HL-60 (cell line): ENCODE results near the gene ECE2.

Experiments used
- POLR2AphosphoS5 ChIP-seq: IDR thresholded peaks from 2 replicates; pipeline ENCODE4 v1.6.1; 2012; ENCODE audit warnings: low read depth
- SPI1 ChIP-seq: IDR thresholded peaks from 2 replicates; pipeline ENCODE4 v1.6.1; 2012; ENCODE audit warnings: low read depth, mild to moderate bottlenecking, borderline replicate concordance
- TF ChIP-seq, protein P1 (sequence below): IDR thresholded peaks from one replicate; pipeline ENCODE4 v1.5.1; 2011; ENCODE audit warnings: low read length, control low read depth, inconsistent platforms; ENCODE audit not compliant: insufficient read depth
- TF ChIP-seq, protein P2 (sequence below): IDR thresholded peaks from 2 replicates; pipeline ENCODE4 v1.6.1; 2012; ENCODE audit warnings: low read depth; ENCODE audit not compliant: insufficient replicate concordance

DNA sequence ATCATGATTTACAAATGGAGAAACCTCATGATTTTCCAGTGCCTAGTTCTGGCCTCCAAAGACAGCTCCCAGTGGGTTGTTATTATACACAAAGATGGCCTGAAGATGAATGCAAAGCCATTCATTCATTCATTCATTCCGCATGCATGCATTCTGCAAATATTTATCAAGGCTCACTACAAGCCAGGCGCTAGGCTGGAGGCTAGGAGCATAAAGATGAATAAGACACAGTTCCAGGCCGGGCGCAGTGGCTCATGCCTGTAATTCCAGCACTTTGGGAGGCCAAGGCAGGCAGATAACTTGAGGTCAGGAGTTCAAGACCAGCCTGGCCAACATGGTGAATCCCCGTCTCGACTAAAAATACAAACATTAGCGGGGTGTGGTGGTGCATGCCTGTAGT is 20.8 kb downstream of the ECE2 start:
- TF ChIP-seq, protein P1, sequence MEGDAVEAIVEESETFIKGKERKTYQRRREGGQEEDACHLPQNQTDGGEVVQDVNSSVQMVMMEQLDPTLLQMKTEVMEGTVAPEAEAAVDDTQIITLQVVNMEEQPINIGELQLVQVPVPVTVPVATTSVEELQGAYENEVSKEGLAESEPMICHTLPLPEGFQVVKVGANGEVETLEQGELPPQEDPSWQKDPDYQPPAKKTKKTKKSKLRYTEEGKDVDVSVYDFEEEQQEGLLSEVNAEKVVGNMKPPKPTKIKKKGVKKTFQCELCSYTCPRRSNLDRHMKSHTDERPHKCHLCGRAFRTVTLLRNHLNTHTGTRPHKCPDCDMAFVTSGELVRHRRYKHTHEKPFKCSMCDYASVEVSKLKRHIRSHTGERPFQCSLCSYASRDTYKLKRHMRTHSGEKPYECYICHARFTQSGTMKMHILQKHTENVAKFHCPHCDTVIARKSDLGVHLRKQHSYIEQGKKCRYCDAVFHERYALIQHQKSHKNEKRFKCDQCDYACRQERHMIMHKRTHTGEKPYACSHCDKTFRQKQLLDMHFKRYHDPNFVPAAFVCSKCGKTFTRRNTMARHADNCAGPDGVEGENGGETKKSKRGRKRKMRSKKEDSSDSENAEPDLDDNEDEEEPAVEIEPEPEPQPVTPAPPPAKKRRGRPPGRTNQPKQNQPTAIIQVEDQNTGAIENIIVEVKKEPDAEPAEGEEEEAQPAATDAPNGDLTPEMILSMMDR: no peak
- TF ChIP-seq, protein P2, sequence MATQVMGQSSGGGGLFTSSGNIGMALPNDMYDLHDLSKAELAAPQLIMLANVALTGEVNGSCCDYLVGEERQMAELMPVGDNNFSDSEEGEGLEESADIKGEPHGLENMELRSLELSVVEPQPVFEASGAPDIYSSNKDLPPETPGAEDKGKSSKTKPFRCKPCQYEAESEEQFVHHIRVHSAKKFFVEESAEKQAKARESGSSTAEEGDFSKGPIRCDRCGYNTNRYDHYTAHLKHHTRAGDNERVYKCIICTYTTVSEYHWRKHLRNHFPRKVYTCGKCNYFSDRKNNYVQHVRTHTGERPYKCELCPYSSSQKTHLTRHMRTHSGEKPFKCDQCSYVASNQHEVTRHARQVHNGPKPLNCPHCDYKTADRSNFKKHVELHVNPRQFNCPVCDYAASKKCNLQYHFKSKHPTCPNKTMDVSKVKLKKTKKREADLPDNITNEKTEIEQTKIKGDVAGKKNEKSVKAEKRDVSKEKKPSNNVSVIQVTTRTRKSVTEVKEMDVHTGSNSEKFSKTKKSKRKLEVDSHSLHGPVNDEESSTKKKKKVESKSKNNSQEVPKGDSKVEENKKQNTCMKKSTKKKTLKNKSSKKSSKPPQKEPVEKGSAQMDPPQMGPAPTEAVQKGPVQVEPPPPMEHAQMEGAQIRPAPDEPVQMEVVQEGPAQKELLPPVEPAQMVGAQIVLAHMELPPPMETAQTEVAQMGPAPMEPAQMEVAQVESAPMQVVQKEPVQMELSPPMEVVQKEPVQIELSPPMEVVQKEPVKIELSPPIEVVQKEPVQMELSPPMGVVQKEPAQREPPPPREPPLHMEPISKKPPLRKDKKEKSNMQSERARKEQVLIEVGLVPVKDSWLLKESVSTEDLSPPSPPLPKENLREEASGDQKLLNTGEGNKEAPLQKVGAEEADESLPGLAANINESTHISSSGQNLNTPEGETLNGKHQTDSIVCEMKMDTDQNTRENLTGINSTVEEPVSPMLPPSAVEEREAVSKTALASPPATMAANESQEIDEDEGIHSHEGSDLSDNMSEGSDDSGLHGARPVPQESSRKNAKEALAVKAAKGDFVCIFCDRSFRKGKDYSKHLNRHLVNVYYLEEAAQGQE: no peak
- no peak for TF ChIP-seq POLR2AphosphoS5
- TF ChIP-seq SPI1: no peak
